Measurements from ENCODE around the gene SUGP1. TPM values are rescaled to one million over a fixed set of nuclear protein-coding genes. Genes with fewer than 3 reads are reported as not detected.

The SUGP1 gene
- polyA plus RNA-seq, 3 donors, result 17.4 to 38.8 (median 18.1) TPM

DNA sequence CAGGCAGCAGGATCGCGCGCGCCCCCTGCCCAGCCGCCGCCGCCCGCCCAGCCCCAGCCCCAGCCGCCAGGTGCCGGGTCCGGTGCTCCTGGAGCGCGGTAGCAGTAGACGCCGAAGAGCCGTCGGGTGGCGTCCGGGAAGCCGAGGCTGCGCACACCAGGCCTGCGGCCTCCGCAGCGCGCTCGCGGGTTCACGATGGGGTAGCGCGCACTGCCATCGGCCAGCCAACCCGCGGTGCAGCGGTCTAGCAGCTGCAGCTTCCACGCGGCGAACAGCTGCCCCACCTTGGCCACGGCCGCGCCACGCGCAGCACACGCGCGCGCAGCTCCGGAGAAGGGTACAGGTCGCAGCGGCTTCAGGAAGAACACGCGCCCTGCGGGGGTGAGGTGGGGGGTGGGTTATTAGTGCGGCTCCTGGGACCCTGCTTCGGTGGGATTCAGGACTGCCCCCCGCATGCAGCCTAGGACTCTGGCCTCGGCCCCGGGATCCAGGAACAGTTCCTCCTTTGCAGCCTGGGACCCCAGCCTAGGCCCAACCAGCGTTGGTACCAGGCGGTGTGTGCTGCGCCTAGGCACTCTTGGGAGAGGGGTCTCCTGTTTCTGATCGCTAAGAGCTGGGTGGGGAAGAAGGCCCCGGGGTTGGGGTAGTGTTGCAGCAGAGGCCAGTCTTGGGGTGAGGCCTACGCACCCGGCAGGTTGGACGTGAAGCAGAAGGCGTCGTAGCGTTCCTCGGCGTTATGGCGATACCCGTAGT lies 62.3 kb downstream of the SUGP1 start:
- H3K36me3 ChIP-seq (replicated peaks in 1 of 2; ENCODE audit: control insufficient read depth in 1 of 2, insufficient read depth in 2 of 2, low read length in 2 of 2), result no peaks in the 10 kb centered on the region
- H2AFZ ChIP-seq (ENCODE audit: insufficient read depth, low read depth, low read length, poor library complexity, severe bottlenecking), result no peak overlapping the region
- intact Hi-C loops (cut with micrococcal nuclease), result no loop called here
- Mint-ChIP-seq H3K27ac (no peak overlapping the region), H3K9me3 (peaks cover 4 to 29% (median 22%) of the 10 kb centered on the region in 7 donors), H3K4me1 (peaks cover 25% of the 10 kb centered on the region), H3K36me3 (no peaks in the 10 kb centered on the region), H3K4me3 (no peak overlapping the region), H3K27me3 (ENCODE audit: low read depth in 3 of 3) (peaks cover 34 to 55% (median 41%) of the 10 kb centered on the region in 3 donors)
- H3K79me2 ChIP-seq (ENCODE audit: insufficient read depth, low read length), result no peaks in the 10 kb centered on the region
- peaks cover 12 to 31% of the 10 kb centered on the region in 2 donors for H3K27me3 ChIP-seq (ENCODE audit: control insufficient read depth in 2 of 2, insufficient read depth in 2 of 2, low read length in 2 of 2)
- H3K4me2 ChIP-seq (replicated peaks; ENCODE audit: extremely low read depth, low read length, poor library complexity, severe bottlenecking), result no peak overlapping the region
- 72% methylated on average over 56 of the region's 72 CpGs for WGBS (ENCODE audit: insufficient coverage)
- no peak overlapping the region for H3K27ac ChIP-seq (ENCODE audit: low read depth in 1 of 2, low read length in 2 of 2)
- peaks cover 12 to 28% of the 10 kb centered on the region in 2 donors for H3K9me3 ChIP-seq (replicated peaks in 1 of 2; ENCODE audit: control insufficient read depth in 1 of 2, insufficient read depth in 1 of 2, low read length in 2 of 2)
- DNase-seq, result no peak
- H3K9ac ChIP-seq (ENCODE audit: insufficient read depth, low read length, poor library complexity, severe bottlenecking), result no peak overlapping the region
- H3K4me1 ChIP-seq (ENCODE audit: control insufficient read depth in 1 of 2, insufficient read depth in 2 of 2, low read length in 2 of 2), result peaks cover 4 to 15% of the 10 kb centered on the region in 2 donors
- TF ChIP-seq CTCF (IDR thresholded peaks at IDR 0.05), result no peak
- H3K4me3 ChIP-seq (replicated peaks in 1 of 3; ENCODE audit: low read depth in 2 of 3, low read length in 3 of 3), result no peak overlapping the region
- H4K20me1 ChIP-seq (ENCODE audit: insufficient read depth, low read length), result no peaks in the 10 kb centered on the region

DNA sequence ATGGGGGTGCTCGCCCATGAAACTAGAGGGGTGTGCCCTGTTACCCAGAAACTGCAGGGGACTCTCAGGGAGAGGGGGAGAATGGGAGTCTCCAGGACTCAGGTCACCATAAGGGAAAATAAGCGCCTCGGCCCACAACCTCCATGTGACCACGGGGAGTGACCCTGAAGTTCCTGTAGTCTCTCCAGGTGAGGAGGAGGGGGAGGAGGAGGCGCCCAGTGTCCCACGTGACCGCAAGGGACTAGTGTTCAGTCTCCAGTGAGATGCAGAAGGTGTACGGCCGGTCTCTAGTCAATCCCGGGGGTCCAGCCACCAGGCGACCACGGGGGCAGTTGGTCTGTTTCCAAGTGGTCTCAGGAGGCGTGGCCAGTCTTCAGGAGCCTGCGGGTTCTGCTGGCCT lies 63.2 kb downstream of the SUGP1 start:
- no peak for DNase-seq
- intact Hi-C loops (cut with micrococcal nuclease), result no loop called here
- Histone ChIP-seq H3K27ac (ENCODE audit: low read depth in 1 of 2, low read length in 2 of 2) (no peak overlapping the region), H3K4me3 (replicated peaks in 1 of 3; ENCODE audit: low read depth in 2 of 3, low read length in 3 of 3) (no peak overlapping the region), H3K36me3 (replicated peaks in 1 of 2; ENCODE audit: control insufficient read depth in 1 of 2, insufficient read depth in 2 of 2, low read length in 2 of 2) (no peaks in the 10 kb centered on the region), H3K9ac (ENCODE audit: insufficient read depth, low read length, poor library complexity, severe bottlenecking) (no peak overlapping the region), H4K20me1 (ENCODE audit: insufficient read depth, low read length) (no peaks in the 10 kb centered on the region), H3K9me3 (replicated peaks in 1 of 2; ENCODE audit: control insufficient read depth in 1 of 2, insufficient read depth in 1 of 2, low read length in 2 of 2) (peaks cover 12 to 28% of the 10 kb centered on the region in 2 donors), H3K79me2 (ENCODE audit: insufficient read depth, low read length) (no peaks in the 10 kb centered on the region), H2AFZ (ENCODE audit: insufficient read depth, low read depth, low read length, poor library complexity, severe bottlenecking) (no peak overlapping the region), H3K4me1 (ENCODE audit: control insufficient read depth in 1 of 2, insufficient read depth in 2 of 2, low read length in 2 of 2) (peaks cover 4 to 14% of the 10 kb centered on the region in 2 donors), H3K27me3 (ENCODE audit: control insufficient read depth in 2 of 2, insufficient read depth in 2 of 2, low read length in 2 of 2) (peaks cover 5 to 23% of the 10 kb centered on the region in 2 donors), H3K4me2 (replicated peaks; ENCODE audit: extremely low read depth, low read length, poor library complexity, severe bottlenecking) (no peak overlapping the region)
- no peak for TF ChIP-seq CTCF (IDR thresholded peaks at IDR 0.05)
- no peak overlapping the region for H3K27ac Mint-ChIP-seq
- H3K9me3 Mint-ChIP-seq, result peaks cover 4 to 29% (median 20%) of the 10 kb centered on the region in 7 donors
- H3K36me3 Mint-ChIP-seq, result no peaks in the 10 kb centered on the region
- H3K27me3 Mint-ChIP-seq (ENCODE audit: low read depth in 3 of 3), result peaks cover 31 to 48% (median 38%) of the 10 kb centered on the region in 3 donors
- 75% methylated on average over 11 of the region's 14 CpGs for whole genome bisulfite sequencing (ENCODE audit: insufficient coverage)
- peak overlapping the region in 1 of 2 donors; percentile 59 for H3K4me3 Mint-ChIP-seq
- H3K4me1 Mint-ChIP-seq, result peaks cover 21% of the 10 kb centered on the region

All from CD14-positive monocyte (primary cell).